Measurements from ENCODE around the gene TUBB. TPM values are rescaled to one million over a fixed set of nuclear protein-coding genes. Genes with fewer than 3 reads are reported as not detected.

Gene TUBB
- total and polyA plus RNA-seq, 2 experiments from 2014 or later = 433 to 460 TPM

GRCh38 chr6:30726506-30727413, 6.6 kb downstream of the TUBB start:
- Histone ChIP-seq H3K9me2 (replicated peaks; ENCODE audit: insufficient read depth) (no peaks in the 10 kb centered on the region), H3K4me1 (ENCODE audit: insufficient read depth) (peaks cover 5% of the 10 kb centered on the region), H3K9me3 (ENCODE audit: low read depth) (no peaks in the 10 kb centered on the region), H3K36me3 (replicated peaks; ENCODE audit: insufficient read depth, low read depth) (no peaks in the 10 kb centered on the region), H3K4me3 (no peak overlapping the region), H2AFZ (no peak overlapping the region), H4K20me1 (ENCODE audit: insufficient read depth, poor library complexity, severe bottlenecking) (peaks cover 42% of the 10 kb centered on the region), H3K4me2 (no peak overlapping the region), H3K27ac (peak overlapping the region; percentile 10), H3K79me2 (peaks cover 54% of the 10 kb centered on the region), H3K27me3 (no peaks in the 10 kb centered on the region)
- TF ChIP-seq EZH2phosphoT487 (IDR thresholded peaks at IDR 0.05; ENCODE audit: low read depth, severe bottlenecking, unreplicated experiment) = no peak
- 88% methylated on average over 11 of the region's 11 CpGs for WGBS (ENCODE audit: low lambda C conversion rate, missing lambda C conversion rate)
- no peak for DNase-seq (ENCODE audit: low spot score)

- WGBS (ENCODE audit: low lambda C conversion rate, missing lambda C conversion rate) = 64% methylated on average over 7 of the region's 7 CpGs
- H3K27me3 ChIP-seq = no peaks in the 10 kb centered on the region
- H3K4me1 ChIP-seq (ENCODE audit: insufficient read depth) = peaks cover 1% of the 10 kb centered on the region
Measured at GRCh38 chr6:30727920-30728553, 7.9 kb downstream of the TUBB start.

GRCh38 chr6:30730601-30731435, 10.7 kb downstream of the TUBB start:
- H3K27me3 ChIP-seq = no peaks in the 10 kb centered on the region
- DNase-seq (ENCODE audit: low spot score) = peak; percentile 90
- H3K9me2 ChIP-seq (replicated peaks; ENCODE audit: insufficient read depth) = no peaks in the 10 kb centered on the region
- H3K4me2 ChIP-seq = no peak overlapping the region
- 65% methylated on average over 30 of the region's 30 CpGs for WGBS (ENCODE audit: low lambda C conversion rate, missing lambda C conversion rate)
- H3K4me1 ChIP-seq (ENCODE audit: insufficient read depth) = no peaks in the 10 kb centered on the region
- no peak overlapping the region for H2AFZ ChIP-seq
- peaks cover 26% of the 10 kb centered on the region for H3K79me2 ChIP-seq
- H3K9me3 ChIP-seq (ENCODE audit: low read depth) = no peaks in the 10 kb centered on the region
- H3K4me3 ChIP-seq = no peak overlapping the region
- TF ChIP-seq EZH2phosphoT487 (IDR thresholded peaks at IDR 0.05; ENCODE audit: low read depth, severe bottlenecking, unreplicated experiment) (no peak), EZH2 (IDR thresholded peaks at IDR 0.05; ENCODE audit: borderline replicate concordance) (no peak), CTCF (IDR thresholded peaks at IDR 0.05; ENCODE audit: poor library complexity) (peak; percentile 63)
- H3K27ac ChIP-seq = no peak overlapping the region
- H3K36me3 ChIP-seq (replicated peaks; ENCODE audit: insufficient read depth, low read depth) = no peaks in the 10 kb centered on the region
- H4K20me1 ChIP-seq (ENCODE audit: insufficient read depth, poor library complexity, severe bottlenecking) = peaks cover 4% of the 10 kb centered on the region

More at GRCh38 chr6:30727920-30728553, 7.9 kb downstream of the TUBB start:
- H4K20me1 ChIP-seq (ENCODE audit: insufficient read depth, poor library complexity, severe bottlenecking) = peaks cover 30% of the 10 kb centered on the region
- H3K36me3 ChIP-seq (replicated peaks; ENCODE audit: insufficient read depth, low read depth) = no peaks in the 10 kb centered on the region
- H3K9me2 ChIP-seq (replicated peaks; ENCODE audit: insufficient read depth) = no peaks in the 10 kb centered on the region
- H3K4me2 ChIP-seq = no peak overlapping the region
- peak overlapping the region; percentile 38 for H3K27ac ChIP-seq
- TF ChIP-seq EZH2 (IDR thresholded peaks at IDR 0.05; ENCODE audit: borderline replicate concordance) = no peak
- TF ChIP-seq CTCF (IDR thresholded peaks at IDR 0.05; ENCODE audit: poor library complexity) = peak; percentile 35
- no peak for TF ChIP-seq EZH2phosphoT487 (IDR thresholded peaks at IDR 0.05; ENCODE audit: low read depth, severe bottlenecking, unreplicated experiment)
- no peak overlapping the region for H3K4me3 ChIP-seq
- H3K9me3 ChIP-seq (ENCODE audit: low read depth) = no peaks in the 10 kb centered on the region
- peaks cover 42% of the 10 kb centered on the region for H3K79me2 ChIP-seq
- no peak overlapping the region for H2AFZ ChIP-seq
- peak; percentile 59 for DNase-seq (ENCODE audit: low spot score)
